HG03097 (cell line): ENCODE measurements around the gene TECTA.
"Not testable (repeated sequence)": the region's sequence is repeated elsewhere in the genome, so short reads cannot be mapped to it uniquely, and the experiment has no call there.

Experiments
- ATAC-seq: cut with Tn5 transposase; IDR thresholded peaks from one replicate; pipeline ENCODE4 v1.9.1; 2021; ENCODE audit not compliant: unreplicated experiment, low FRiP score

The TECTA gene

DNA sequence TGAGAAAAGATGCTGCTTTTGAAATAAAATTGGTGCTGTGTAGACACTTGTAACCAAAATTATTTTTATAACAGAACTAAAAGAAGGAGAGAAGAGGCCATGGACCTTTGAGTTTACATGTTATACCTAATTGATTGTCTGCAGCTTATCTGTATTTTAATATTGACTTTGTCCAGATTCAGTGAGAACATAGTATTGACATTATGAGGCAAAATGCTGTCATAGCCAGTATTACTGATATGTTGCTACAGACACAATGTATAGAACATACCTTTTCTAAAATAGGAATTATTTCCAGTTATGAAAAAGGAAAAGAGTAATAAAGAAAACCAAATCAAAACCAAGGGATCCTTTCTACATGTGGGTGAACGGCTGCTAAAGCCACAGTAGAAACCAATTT lies 11.5 kb upstream of the TECTA start:
- ATAC-seq: no peak

- no peak for ATAC-seq
Observed at GRCh38 chr11:121090145-121090721, 10.8 kb upstream of the TECTA start.

DNA sequence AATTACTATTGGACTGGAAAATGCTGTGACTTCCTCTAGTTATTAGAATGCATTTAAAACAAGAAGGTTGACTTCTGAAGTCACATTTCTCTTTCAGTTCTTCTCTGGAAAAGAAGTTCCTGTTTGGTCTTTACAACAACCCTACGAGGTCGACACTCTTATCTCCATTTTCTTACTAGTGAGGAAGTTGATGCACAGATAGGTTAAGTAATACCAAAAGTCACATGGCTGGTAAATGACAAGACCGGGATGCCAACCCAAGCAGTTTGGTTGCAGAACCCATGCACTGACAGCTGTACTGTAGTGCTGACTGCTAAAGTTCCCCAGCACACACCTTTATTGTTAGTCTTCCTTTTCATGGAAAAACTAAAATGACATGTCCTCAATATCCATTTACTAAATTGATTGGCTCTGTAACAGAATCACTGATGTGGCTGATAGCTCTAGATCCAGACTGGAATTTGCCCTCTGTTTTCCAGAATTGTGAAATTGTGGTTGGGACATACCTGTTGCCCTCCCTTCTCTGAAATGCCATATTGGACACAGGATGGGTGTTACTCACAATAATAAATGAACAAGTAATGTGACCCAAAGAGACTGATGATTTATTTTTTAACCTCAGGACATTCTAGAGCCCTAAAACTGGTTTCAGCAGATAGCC lies 9.4 kb upstream of the TECTA start:
- no peak for ATAC-seq

- ATAC-seq: no peak
Observed at GRCh38 chr11:121095561-121095960, 5.5 kb upstream of the TECTA start.

- no peak for ATAC-seq
Observed at GRCh38 chr11:121099364-121099763, 1.7 kb upstream of the TECTA start.

GRCh38 chr11:121099885-121100284 lies 1.2 kb upstream of the TECTA start:
- ATAC-seq: no peak

DNA sequence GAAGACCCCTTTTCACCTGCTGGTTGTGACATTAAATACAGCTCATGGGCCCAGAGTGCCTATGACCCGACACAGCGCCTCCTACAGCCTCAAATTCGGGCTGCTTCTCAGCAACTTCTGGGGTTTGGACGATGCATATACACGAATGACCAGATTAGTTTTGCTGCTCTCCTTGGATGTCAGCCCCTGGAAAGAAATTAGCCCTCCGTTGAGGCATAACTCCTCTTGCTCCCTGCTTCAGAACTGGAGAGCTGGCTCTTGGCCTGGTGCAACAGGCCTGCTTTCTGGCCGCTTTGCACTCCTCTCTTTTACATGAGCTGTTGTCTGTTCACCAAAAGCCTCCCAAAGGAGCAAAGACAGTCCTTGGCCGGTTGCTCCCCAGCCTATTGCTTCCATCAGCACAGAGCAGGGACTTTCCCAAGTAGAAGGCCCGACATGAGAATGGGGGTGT lies 3.3 kb downstream of the TECTA start:
- ATAC-seq: no peak

- ATAC-seq: no peak
Observed at GRCh38 chr11:121105063-121105480, 4.0 kb downstream of the TECTA start.

GRCh38 chr11:121105481-121106195 lies 4.6 kb downstream of the TECTA start:
- no peak for ATAC-seq

- ATAC-seq: no peak
Observed at GRCh38 chr11:121106812-121107211, 5.8 kb downstream of the TECTA start.

DNA sequence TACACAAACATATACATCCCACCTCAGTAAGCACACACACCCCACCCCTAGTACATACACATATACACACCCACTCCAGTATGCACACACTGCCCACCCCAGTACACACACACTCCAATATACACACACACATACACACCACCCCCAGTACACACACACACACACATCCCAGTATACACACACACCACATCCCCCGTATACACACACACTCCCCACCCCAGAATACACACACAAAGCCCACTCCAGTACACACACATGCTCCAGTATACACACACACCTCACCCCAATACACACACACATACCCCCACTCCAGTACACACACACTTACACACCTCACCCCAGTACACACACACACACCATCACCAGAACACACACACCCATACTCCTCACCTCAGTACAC lies 7.4 kb downstream of the TECTA start:
- ATAC-seq: no peak

DNA sequence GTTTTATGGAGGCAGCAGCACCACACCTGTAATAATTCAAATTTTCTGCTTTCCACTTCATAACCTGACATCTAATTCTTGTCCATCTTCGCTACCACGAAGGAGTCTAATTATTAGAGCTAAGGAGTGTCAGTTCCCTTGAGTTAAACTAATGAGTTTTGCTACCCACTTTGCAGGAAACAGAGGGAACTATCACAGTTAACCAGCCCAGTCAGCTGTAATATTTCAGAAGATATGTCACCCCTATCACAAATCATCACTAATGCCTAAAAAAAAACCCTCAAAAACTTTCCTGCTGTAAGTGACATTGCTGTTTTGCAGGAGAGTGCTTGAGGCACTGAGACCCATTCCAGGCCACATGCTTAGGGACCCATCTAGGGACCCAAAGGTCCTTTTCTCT lies 8.4 kb downstream of the TECTA start:
- ATAC-seq: no peak

GRCh38 chr11:121109916-121110586 lies 9.0 kb downstream of the TECTA start:
- no peak for ATAC-seq

DNA sequence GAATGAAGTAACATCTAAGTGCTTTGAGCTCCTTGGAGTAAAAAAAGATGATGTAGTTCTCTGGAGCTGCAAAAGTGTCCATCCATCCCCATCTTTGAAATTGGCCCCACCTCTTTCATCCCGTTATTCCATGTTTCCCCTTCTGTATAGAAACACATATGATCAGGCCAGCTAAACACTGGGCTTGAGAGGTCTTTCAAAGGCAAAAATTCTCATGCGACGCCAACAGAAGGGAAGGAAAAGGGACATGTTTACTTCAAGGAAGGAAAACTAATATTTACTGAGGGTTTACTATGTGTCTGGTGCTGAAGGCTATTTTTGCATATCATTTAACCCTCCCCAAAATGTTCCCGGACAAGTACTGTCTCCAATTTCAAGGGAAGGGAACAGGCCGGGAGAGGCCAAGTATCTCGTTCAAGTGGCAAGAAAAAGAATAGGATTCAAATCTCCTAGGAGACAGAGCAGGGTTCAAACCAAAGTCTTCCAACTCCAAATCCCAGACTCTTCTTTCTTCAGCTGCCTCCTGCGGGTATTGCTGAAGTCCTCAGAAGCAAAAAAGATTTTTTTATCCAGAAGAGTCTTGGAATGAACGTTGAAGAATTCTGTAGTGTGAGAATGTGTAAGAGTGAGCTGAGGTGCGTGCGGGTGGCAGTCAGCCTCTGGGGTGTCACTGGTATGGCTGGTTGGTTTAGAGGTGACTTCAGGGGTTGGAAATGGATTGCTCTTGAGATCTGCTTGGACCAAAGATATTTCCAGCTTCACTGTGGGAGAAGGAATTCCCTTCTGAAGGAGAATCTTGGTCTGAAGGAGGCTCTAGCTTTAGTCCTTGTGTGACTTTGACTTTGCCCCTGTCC lies 10.1 kb downstream of the TECTA start:
- no peak for ATAC-seq

GRCh38 chr11:121112498-121113455 lies 11.7 kb downstream of the TECTA start:
- no peak for ATAC-seq

- no peak for ATAC-seq
Observed at GRCh38 chr11:121113611-121114010, 12.6 kb downstream of the TECTA start.

GRCh38 chr11:121115024-121115423 lies 14.0 kb downstream of the TECTA start:
- not testable (repeated sequence) for ATAC-seq

GRCh38 chr11:121117788-121118187 lies 16.7 kb downstream of the TECTA start:
- ATAC-seq: no peak

DNA sequence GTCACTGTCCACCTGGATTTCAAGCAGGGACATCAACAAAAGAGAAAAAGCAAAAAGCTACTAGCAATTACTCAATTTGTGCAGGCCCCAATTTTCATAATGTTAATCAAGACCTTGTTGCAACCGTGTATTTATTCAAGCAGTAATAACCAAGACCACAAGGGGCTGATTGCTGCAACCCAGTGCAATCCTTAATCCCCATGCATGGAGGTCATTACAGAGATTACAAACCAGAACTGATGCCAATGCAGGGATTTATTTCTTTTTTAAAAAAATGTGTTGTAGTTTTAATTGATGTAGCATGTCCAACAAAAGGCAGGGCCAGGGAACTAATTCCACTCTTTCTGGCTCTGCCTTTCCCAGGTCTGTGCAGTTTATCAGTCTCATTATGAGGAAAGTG lies 18.4 kb downstream of the TECTA start:
- no peak for ATAC-seq
